ENCODE measurements around the gene BPIFB1.

GRCh38 chr20:33332905-33333456, 50.0 kb downstream of the BPIFB1 start:
- no peak for TF ChIP-seq CTCF (IDR thresholded peaks at IDR 0.05)
- no peak for TF ChIP-seq POLR2A (IDR thresholded peaks at IDR 0.05)

Measured in thyroid gland (tissue), 4 donors.